Neural cell (in vitro differentiated cells): ENCODE data around the gene KCNA2. TPM values are rescaled to one million over a fixed set of nuclear protein-coding genes. Genes with fewer than 3 reads are reported as not detected.

ENCODE experiments used
- H2AFZ ChIP-seq: fragments of 200-600, 300-800 bp; sonication (generic), shearing (Covaris generic); 2 replicates; pipeline ENCODE4 v1.6.0; 2014; ENCODE audit warnings: low read depth, mild to moderate bottlenecking, antibody characterized with exemption, low read length, moderate library complexity
- H3F3A ChIP-seq: fragments of 200-600 bp; shearing (Covaris generic); 2 replicates; pipeline ENCODE4 v1.6.1; 2016; ENCODE audit warnings: mild to moderate bottlenecking, moderate library complexity, mixed read lengths, antibody characterized with exemption, low read length; ENCODE audit not compliant: insufficient read depth, poor library complexity, severe bottlenecking
- H3K27ac ChIP-seq: fragments of 200-600, 300-800 bp; sonication (generic), shearing (Covaris generic); 2 replicates; pipeline ENCODE4 v1.5.1; 2014; ENCODE audit warnings: mild to moderate bottlenecking, low read length, moderate library complexity
- H3K27me3 ChIP-seq: fragments of 300-800, 200-600 bp; sonication (generic), shearing (Covaris generic); 2 replicates; pipeline ENCODE4 v1.6.0; 2014; ENCODE audit warnings: mild to moderate bottlenecking, low read depth, low read length, moderate library complexity; ENCODE audit not compliant: insufficient read depth
- H3K36me3 ChIP-seq: fragments of 300-800, 200-600 bp; sonication (generic), shearing (Covaris generic); 2 replicates; pipeline ENCODE4 v1.5.1; 2014; ENCODE audit warnings: mild to moderate bottlenecking, antibody characterized with exemption, low read length, moderate library complexity; ENCODE audit not compliant: insufficient read depth
- H3K4me2 ChIP-seq: fragments of 300-800, 200-600 bp; sonication (generic), shearing (Covaris generic); 2 replicates; pipeline ENCODE4 v1.6.0; 2014; ENCODE audit warnings: mild to moderate bottlenecking, low read length
- H3K4me3 ChIP-seq: fragments of 300-800, 200-600 bp; sonication (generic), shearing (Covaris generic); 2 replicates; pipeline ENCODE4 v1.5.1; 2014; ENCODE audit warnings: mild to moderate bottlenecking, low read length, moderate library complexity
- H3K79me2 ChIP-seq: fragments of 200-600 bp; shearing (Covaris generic); replicated peaks from 2 replicates; pipeline ENCODE4 v1.6.0; 2014; ENCODE audit warnings: mild to moderate bottlenecking, low read length, moderate library complexity; ENCODE audit not compliant: insufficient read depth
- H3K9ac ChIP-seq: fragments of 300-800, 200-600 bp; sonication (generic), shearing (Covaris generic); 2 replicates; pipeline ENCODE4 v1.6.1; 2016; ENCODE audit warnings: mild to moderate bottlenecking, low read length, mixed read lengths
- H3K9me2 ChIP-seq: fragments of 200-600 bp; shearing (Covaris generic); 2 replicates; pipeline ENCODE4 v1.6.1; 2016; ENCODE audit warnings: mild to moderate bottlenecking, low read length, mixed read lengths; ENCODE audit not compliant: insufficient read depth
- H3K9me3 ChIP-seq: fragments of 200-600, 300-800 bp; sonication (generic), shearing (Covaris generic); 2 replicates; pipeline ENCODE4 v1.6.1; 2016; ENCODE audit warnings: mild to moderate bottlenecking, mixed run types, low read length, moderate library complexity, mixed read lengths
- H4K20me1 ChIP-seq: fragments of 200-600 bp; shearing (Covaris generic); 2 replicates; pipeline ENCODE4 v1.6.1; 2016; ENCODE audit warnings: mild to moderate bottlenecking, mixed run types; ENCODE audit not compliant: insufficient read depth
- EP300 ChIP-seq: fragments of 450-650 bp; conservative IDR thresholded peaks from 2 replicates; pipeline ENCODE4 v1.6.1; 2014; ENCODE audit warnings: antibody characterized with exemption, mild to moderate bottlenecking, moderate library complexity; ENCODE audit not compliant: poor library complexity, severe bottlenecking
- EZH2 ChIP-seq: fragments of 200-600, 300-800 bp; shearing (Covaris generic), sonication (generic); IDR thresholded peaks from 2 replicates; pipeline ENCODE4 v1.6.1; 2014; ENCODE audit warnings: antibody characterized with exemption, low read length, borderline replicate concordance, mild to moderate bottlenecking; ENCODE audit not compliant: insufficient read depth, poor library complexity, severe bottlenecking
- MXI1 ChIP-seq: fragments of 450-650 bp; conservative IDR thresholded peaks from 2 replicates; pipeline ENCODE4 v1.6.1; 2014; ENCODE audit warnings: antibody characterized with exemption, mild to moderate bottlenecking; ENCODE audit not compliant: poor library complexity, severe bottlenecking
- POLR2AphosphoS5 ChIP-seq: IDR thresholded peaks from 2 replicates; pipeline ENCODE4 v1.6.1; 2012
- RAD21 ChIP-seq: fragments of 450-650 bp; conservative IDR thresholded peaks from 2 replicates; pipeline ENCODE4 v1.6.1; 2014; ENCODE audit warnings: antibody characterized with exemption, mild to moderate bottlenecking, moderate library complexity
- SMC3 ChIP-seq: fragments of 450-650 bp; conservative IDR thresholded peaks from 2 replicates; pipeline ENCODE4 v1.6.1; 2014; ENCODE audit warnings: antibody characterized with exemption, mild to moderate bottlenecking, moderate library complexity; ENCODE audit not compliant: poor library complexity
- TAF1 ChIP-seq: IDR thresholded peaks from 2 replicates; pipeline ENCODE4 v1.6.1; 2012; ENCODE audit warnings: low read depth
- polyA plus RNA-seq: library from polyadenylated mRNA; depleted of rRNA; stranded (reverse); fragments of >200 nt; gene quantifications from 2 replicates; pipeline ENCODE4 v1.2.3, GENCODE V29; 2014
- TF ChIP-seq, protein P1 (sequence below): IDR thresholded peaks from 2 replicates; pipeline ENCODE4 v1.6.1; 2012; ENCODE audit warnings: borderline replicate concordance

Gene KCNA2
- polyA plus RNA-seq, 1 donor from 2014 or later = 3.4 TPM

DNA sequence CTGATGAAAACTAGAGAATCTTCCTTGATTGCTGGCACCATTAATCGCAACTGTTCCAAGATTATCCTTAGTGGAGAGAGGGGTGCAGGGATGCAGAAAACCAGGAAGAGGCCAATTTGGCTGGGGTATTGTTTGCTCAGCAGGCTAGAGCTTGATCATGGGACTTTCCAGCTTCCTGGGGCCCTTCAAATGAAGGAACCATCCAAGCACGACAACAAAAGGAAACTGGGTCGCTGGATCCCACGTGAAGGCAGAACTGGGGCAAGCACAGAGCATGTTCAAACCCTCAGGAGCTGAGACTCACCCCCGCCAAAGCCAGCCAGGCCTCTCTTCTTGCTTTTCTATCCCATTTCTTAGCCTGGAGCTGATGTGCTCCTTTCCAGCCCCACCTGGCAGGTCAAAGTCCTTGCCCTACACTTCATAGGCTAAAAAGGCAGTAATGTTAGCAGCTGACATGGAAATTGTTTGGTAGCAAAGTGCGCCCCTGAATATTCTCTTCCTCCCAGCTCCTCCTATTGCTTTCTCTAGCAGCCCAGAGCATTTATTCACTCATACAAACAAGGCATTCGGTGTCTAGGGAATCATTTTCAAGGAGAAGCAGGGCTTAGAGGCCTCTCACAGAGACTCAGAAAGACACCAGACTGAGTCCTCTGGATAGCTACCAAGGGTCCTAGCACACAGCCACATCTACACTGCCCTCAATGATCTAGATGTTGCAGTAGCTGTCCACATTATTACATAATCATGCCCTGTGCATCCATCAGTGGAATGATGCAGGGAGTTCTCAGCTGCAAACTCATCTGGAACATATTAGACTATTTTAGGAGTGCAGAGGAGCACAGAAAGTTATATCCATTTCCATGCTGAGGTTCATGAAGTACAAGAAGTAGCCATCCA is 11.5 kb downstream of the KCNA2 start:
- no peaks in the 10 kb centered on the region for H3K27me3 ChIP-seq
- H3K27ac ChIP-seq = peak overlapping the region; percentile 98
- H3F3A ChIP-seq = no peaks in the 10 kb centered on the region
- no peaks in the 10 kb centered on the region for H3K9me2 ChIP-seq
- no peaks in the 10 kb centered on the region for H4K20me1 ChIP-seq
- H3K4me2 ChIP-seq = peak overlapping the region; percentile 88
- TF ChIP-seq RAD21 (no peak), TAF1 (no peak), POLR2AphosphoS5 (no peak), MXI1 (peak; percentile 9), EP300 (no peak)
- TF ChIP-seq, protein P1, sequence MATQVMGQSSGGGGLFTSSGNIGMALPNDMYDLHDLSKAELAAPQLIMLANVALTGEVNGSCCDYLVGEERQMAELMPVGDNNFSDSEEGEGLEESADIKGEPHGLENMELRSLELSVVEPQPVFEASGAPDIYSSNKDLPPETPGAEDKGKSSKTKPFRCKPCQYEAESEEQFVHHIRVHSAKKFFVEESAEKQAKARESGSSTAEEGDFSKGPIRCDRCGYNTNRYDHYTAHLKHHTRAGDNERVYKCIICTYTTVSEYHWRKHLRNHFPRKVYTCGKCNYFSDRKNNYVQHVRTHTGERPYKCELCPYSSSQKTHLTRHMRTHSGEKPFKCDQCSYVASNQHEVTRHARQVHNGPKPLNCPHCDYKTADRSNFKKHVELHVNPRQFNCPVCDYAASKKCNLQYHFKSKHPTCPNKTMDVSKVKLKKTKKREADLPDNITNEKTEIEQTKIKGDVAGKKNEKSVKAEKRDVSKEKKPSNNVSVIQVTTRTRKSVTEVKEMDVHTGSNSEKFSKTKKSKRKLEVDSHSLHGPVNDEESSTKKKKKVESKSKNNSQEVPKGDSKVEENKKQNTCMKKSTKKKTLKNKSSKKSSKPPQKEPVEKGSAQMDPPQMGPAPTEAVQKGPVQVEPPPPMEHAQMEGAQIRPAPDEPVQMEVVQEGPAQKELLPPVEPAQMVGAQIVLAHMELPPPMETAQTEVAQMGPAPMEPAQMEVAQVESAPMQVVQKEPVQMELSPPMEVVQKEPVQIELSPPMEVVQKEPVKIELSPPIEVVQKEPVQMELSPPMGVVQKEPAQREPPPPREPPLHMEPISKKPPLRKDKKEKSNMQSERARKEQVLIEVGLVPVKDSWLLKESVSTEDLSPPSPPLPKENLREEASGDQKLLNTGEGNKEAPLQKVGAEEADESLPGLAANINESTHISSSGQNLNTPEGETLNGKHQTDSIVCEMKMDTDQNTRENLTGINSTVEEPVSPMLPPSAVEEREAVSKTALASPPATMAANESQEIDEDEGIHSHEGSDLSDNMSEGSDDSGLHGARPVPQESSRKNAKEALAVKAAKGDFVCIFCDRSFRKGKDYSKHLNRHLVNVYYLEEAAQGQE = no peak
- no peaks in the 10 kb centered on the region for H3K36me3 ChIP-seq
- peak overlapping the region; percentile 35 for H2AFZ ChIP-seq
- H3K9ac ChIP-seq = peak overlapping the region; percentile 73
- H3K79me2 ChIP-seq = no peaks in the 10 kb centered on the region
- peak overlapping the region; percentile 63 for H3K4me3 ChIP-seq
- H3K9me3 ChIP-seq = no peaks in the 10 kb centered on the region

DNA sequence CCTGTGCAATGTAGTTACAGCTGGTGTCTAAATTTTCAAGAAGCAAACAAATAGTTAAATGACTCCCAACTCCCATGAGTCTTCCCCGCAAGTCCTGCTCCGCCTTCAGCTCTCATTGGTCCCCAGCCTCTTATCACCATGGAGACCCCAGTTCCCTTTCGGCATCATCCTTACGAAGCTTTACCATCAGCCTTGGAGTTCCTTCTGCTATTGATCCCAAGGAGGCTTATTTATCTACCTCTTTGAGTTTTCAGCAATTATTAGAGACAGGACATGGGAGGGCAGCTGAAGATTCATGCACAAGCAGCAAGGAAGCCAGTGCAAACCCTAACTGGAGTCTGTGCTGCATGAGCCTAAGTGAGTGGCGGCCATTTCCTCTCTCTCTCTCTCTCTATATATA is 12.3 kb downstream of the KCNA2 start:
- Histone ChIP-seq H3K36me3 (no peaks in the 10 kb centered on the region), H3K9me3 (no peaks in the 10 kb centered on the region), H2AFZ (no peak overlapping the region), H3K4me3 (peak overlapping the region; percentile 63), H3F3A (no peaks in the 10 kb centered on the region), H3K27ac (peak overlapping the region; percentile 98), H3K79me2 (no peaks in the 10 kb centered on the region), H3K9me2 (no peaks in the 10 kb centered on the region), H3K9ac (peak overlapping the region; percentile 73), H4K20me1 (no peaks in the 10 kb centered on the region), H3K27me3 (no peaks in the 10 kb centered on the region), H3K4me2 (peak overlapping the region; percentile 88)
- TF ChIP-seq, protein P1 = peak; percentile 85
- peak; percentile 67 for TF ChIP-seq TAF1
- TF ChIP-seq EP300 = peak; percentile 55
- no peak for TF ChIP-seq SMC3
- TF ChIP-seq POLR2AphosphoS5 = peak; percentile 92
- peak; percentile 13 for TF ChIP-seq MXI1
- TF ChIP-seq EZH2 = no peak
